Globus pallidus (tissue), 1 donor: ENCODE results near the gene MAML3.

Experiments used
- DNase-seq: peaks from one replicate; pipeline ENCODE4 v3.0.0-alpha.2; 2015; ENCODE audit warnings: low spot score

MAML3 gene

GRCh38 chr4:140153718-140154571 is at the start of gene MAML3:
Gene MAML3, minus strand, starts transcription at chr4:140154184. Its CDS starts 857 bp downstream, at chr4:140153327.
- DNase-seq = peak; percentile 92

- no peak for DNase-seq
Observed at GRCh38 chr4:140198942-140199341, 45.0 kb upstream of the MAML3 start.

- no peak for DNase-seq
Observed at GRCh38 chr4:140195806-140196205, 41.8 kb upstream of the MAML3 start.

- DNase-seq = no peak
Observed at GRCh38 chr4:140189805-140190204, 35.8 kb upstream of the MAML3 start.

- no peak for DNase-seq
Observed at GRCh38 chr4:140188975-140189374, 35.0 kb upstream of the MAML3 start.

- no peak for DNase-seq
Observed at GRCh38 chr4:140187316-140187695, 33.3 kb upstream of the MAML3 start.

- no peak for DNase-seq
Observed at GRCh38 chr4:140186651-140187315, 32.8 kb upstream of the MAML3 start.

GRCh38 chr4:140186082-140186438 is 32.1 kb upstream of the MAML3 start:
- DNase-seq = no peak

- DNase-seq = no peak
Observed at GRCh38 chr4:140185412-140186081, 31.6 kb upstream of the MAML3 start.

GRCh38 chr4:140183270-140183669 is 29.3 kb upstream of the MAML3 start:
- no peak for DNase-seq

- no peak for DNase-seq
Observed at GRCh38 chr4:140180577-140180976, 26.6 kb upstream of the MAML3 start.

- no peak for DNase-seq
Observed at GRCh38 chr4:140176735-140177134, 22.8 kb upstream of the MAML3 start.

- DNase-seq = no peak
Observed at GRCh38 chr4:140174543-140174942, 20.6 kb upstream of the MAML3 start.

- no peak for DNase-seq
Observed at GRCh38 chr4:140172960-140173359, 19.0 kb upstream of the MAML3 start.

GRCh38 chr4:140170299-140170698 is 16.3 kb upstream of the MAML3 start:
- DNase-seq = no peak

- no peak for DNase-seq
Observed at GRCh38 chr4:140168936-140169335, 15.0 kb upstream of the MAML3 start.

- DNase-seq = no peak
Observed at GRCh38 chr4:140168474-140168873, 14.5 kb upstream of the MAML3 start.

- DNase-seq = no peak
Observed at GRCh38 chr4:140163029-140163810, 9.2 kb upstream of the MAML3 start.

- no peak for DNase-seq
Observed at GRCh38 chr4:140162596-140162995, 8.6 kb upstream of the MAML3 start.

GRCh38 chr4:140158365-140159030 is 4.5 kb upstream of the MAML3 start:
- DNase-seq = no peak

GRCh38 chr4:140157341-140157740 is 3.4 kb upstream of the MAML3 start:
- no peak for DNase-seq
